NCI-H82 treated with DMSO at 0.1 percent for 48 hours (cell line): Measurements from ENCODE around the gene OPHN1.

Experiments
- DNase-seq: peaks from one replicate; lab custom pipeline; 2025; ENCODE audit not compliant: unreplicated experiment; lab: John Stamatoyannopoulos, UW

The OPHN1 gene

GRCh38 chrX:68254738-68255645 lies 178.3 kb downstream of the OPHN1 start:
- DNase-seq, result no peak

- DNase-seq, result no peak
These were observed 180.6 kb downstream of the OPHN1 start for GRCh38 chrX:68252664-68253063.

DNA sequence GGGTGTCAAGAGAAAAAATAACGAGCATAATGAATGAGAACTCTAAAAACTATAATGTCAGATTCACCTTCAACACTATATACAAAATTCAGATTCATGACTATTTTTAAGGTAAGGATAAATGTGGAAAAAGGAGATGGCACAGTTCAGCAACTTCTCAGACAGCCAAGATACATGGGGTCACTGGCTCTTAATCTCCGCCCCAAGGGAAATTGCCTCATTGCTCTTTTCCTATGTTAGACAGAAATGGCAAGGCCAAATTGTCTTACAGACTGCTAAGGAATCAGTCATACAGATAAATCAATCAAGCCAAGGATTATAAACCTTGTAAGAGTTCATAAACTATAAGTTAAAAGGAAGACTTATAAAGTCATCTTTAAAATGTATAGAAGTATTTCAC lies 183.4 kb downstream of the OPHN1 start:
- DNase-seq, result no peak

DNA sequence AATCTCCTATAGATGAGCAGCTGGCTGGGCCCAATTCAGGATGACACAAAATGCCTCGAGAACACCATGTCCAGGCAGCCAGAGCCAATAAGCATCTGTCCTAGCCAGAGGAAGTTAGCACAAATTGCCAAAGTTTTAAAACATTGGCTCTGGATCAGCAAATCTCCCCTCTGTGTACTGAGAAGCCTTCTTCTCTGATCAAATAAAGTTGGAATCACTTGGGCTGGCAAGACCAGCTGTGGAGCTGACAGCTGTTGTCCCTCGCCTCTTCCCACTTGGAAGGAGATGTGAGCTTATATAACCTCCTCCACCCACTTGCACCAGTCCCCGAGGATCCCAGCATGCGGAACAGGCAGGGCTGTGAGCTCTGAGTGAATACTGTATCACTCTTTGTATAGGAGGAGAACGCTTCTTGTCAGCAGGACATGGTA lies 183.9 kb downstream of the OPHN1 start:
- no peak for DNase-seq

DNA sequence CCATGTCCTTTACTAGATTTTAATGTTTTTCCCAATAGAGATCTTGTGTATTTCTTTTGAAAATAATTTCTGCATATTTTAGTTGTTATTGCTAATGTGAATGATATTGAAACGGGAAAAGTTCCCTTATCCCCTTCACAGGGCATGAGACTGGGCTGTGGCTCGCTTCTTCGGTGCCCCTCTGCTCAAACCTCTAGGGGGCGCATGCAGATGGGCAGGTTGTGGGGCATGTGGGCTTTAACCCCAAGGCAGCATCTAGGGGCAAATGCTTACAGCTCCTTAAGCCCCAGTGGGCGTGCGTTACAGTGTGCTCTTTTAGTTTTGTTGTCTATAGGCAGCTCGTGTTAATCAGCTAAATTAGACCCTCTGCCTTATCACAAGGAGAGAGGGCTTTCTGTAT lies 194.7 kb downstream of the OPHN1 start:
- DNase-seq, result no peak

GRCh38 chrX:68234171-68234910 lies 199.0 kb downstream of the OPHN1 start:
- DNase-seq, result no peak

DNA sequence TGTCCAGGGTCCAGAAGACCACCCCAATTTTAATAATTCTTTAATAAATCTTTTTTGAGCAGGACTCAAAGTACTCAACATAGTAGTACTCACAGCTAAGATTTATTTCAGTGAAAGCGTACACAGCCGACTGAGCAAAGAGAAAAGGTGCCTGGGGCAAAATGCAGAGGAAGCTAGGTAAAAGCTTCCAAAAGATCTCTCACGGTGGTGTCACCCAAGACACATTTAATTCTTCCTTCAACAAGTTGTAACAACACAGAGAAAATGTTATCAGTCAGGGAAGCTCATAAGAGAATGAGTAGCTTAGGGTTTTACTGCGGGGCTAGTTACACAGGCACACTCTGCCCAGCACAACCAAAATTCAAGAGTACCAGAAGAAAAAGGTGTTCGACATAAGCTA lies 201.1 kb downstream of the OPHN1 start:
- no peak for DNase-seq

DNA sequence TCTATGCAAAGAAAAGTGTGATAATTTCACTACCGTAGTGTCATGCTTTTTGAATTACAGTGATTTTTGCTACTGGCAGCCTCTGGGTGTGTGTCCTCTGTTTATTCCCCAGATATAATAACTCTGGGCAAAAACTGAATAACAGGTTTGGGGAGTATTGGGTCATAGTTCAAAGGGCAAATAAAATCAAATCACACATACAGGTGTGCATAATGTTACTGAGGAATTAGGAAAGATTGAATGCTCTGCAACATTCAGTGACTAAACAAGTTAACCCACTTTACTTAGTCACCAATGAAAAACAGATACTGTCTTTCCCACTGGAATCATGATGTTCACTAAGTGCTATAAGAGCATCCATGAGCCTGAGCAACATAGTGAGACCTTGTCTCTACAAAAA lies 224.3 kb downstream of the OPHN1 start:
- no peak for DNase-seq

DNA sequence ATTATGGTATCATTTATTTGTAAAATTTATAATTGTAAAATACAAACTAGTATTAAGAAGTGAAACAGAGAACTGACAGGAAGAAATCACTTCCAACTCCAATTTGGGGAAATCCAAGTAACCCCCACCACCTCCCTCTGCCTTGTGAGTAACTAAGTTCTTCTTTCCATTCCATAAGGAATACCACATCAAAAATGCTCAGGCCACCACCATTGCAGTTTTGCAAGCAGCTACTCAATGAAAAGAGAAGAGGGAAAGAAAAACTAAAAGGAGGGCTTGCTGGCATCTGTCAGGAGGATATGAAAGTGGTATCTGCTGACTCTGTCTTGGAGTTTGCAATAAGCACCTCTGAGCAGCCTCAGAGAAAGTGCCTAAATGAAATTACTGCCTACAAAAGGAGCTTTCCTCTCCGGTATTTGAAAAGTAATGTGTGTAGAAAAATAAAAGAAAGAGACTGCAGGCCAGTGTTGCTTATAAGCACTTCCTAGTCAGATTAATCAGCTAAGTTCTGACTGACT lies 228.7 kb downstream of the OPHN1 start:
- DNase-seq, result no peak

- DNase-seq, result no peak
These were observed 229.6 kb downstream of the OPHN1 start for GRCh38 chrX:68203646-68204045.

DNA sequence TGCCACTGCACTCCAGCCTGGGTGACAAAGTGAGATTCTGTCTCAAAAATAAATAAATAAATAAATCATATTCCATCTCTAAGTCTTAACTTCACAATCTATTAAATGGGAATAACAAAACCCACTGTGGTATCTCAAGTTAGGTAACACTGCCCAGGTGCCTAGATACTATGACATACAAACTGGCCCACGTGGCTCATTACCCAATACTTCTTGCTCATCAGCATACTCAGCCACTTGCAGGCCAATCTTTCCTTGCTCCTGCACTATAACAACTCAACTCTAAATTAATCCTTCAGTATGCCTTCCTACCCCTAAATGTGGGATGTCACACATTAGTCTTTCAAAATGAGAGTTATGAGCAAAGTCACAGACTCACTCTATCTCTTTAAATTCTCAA lies 230.1 kb downstream of the OPHN1 start:
- DNase-seq, result no peak

GRCh38 chrX:68199062-68199848 lies 234.0 kb downstream of the OPHN1 start:
- DNase-seq, result no peak

DNA sequence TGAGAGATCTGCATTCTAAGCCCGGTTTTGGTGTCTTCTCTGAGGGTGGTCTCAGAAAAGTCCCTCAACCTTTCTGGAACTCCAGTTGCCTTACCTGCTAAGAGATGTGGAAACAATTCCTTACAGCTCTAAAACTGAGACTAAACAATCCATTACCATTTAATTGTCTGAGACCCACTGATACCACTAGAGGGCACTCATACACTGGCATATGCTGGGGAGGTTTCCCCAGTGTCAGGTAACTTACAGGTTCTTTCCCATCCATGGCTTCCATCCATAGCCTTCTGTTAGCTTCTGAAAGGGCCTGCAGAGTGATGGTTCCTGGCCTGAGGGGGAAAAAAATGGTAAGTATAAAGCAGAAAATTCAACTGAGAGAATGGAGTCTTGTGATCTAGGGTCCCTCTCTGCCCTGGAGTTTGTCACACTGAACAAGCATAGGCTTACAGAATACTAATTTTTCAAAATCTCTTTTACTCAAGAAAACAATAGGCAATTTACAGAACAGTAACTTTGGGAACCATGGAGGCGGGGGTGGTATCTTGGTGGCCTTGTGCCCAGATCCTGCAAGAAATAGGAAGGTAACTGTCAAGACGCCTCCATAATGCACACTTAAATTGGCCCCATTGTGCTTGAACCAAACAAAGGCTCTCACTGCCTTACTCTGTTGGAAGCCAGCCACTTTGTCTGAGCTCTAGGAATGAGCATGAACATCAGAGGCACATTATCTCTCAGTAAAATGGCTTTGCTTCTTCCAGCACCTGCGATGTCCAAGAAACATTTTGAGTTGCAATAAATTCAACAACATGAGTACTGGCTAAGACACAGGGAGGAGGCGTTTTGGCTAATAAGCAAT lies 236.1 kb downstream of the OPHN1 start:
- peak; percentile 37 for DNase-seq

GRCh38 chrX:68195561-68195960 lies 237.7 kb downstream of the OPHN1 start:
- DNase-seq, result no peak

- no peak for DNase-seq
These were observed 239.5 kb downstream of the OPHN1 start for GRCh38 chrX:68193786-68194185.

DNA sequence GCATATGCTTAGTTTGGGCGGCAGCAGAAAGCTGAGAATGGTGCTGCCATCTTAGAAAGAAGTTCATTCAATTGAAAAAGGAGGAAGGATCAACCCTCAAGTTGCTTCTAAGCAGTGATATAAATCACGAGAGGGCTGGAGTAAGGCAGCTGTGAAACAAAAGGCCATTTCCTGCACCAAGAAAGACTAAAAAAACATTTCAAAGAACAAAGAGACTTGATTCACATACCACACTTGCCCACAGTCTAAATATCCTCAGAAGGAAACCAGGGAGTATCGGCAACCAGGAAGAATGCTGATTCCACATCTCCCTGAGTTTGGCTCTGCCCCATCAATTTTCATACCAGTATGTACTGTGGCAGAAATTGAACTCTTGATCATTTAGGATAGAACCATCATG lies 240.1 kb downstream of the OPHN1 start:
- no peak for DNase-seq

GRCh38 chrX:68190799-68191198 lies 242.5 kb downstream of the OPHN1 start:
- no peak for DNase-seq

DNA sequence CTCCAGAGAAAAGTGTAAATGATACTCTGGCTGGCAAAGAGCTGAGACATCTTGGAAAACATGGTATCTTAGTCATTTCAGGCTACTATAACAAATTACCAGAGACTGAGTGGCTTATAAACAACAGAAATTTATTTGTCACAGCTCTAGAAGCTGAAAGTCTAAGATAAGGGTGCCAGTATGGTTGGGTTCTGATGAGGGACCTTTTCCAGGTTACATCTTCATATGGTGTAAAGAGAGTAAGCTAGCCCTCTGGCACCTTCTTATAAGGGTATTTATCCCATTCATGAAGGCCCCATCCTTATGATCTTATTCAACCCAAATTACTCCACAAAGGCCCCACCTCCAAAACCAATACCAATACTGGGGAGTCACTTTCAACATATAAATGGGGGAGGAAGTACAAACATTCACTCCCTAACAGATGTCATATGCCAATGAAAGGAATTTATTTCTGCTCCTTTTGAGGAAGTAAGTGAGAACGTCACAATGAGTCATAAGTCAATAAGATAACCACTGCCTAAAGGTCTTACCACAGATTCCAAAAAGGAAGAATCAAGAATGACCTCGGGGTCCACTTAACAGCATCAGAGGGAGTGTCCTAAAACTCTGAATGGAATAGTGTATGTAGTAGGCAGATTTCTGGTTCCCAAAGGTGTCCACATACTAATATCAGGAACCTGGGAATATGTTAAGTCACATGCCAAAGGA lies 246.6 kb downstream of the OPHN1 start:
- DNase-seq, result no peak

DNA sequence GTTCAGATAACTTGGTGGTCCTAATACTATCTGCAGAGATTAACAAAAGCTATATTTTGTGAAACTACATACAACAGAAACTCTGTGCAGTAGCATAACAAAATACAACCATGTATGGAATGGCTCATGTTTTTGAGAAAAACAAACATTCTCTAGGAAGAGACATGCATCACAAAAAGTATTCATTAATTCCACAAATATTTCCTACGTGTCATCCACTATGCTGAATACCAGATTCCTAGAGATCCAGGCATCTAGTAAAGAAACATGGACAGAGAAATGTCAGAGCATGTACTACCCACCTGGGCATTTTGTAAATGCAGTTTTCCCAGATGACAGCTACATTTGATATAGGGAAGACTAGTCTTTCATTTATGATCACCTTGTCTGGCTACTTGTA lies 248.1 kb downstream of the OPHN1 start:
- no peak for DNase-seq
